Measurements from ENCODE around the gene CREM.
"Not testable (repeated sequence)": the region's sequence is repeated elsewhere in the genome, so short reads cannot be mapped to it uniquely, and the experiment has no call there.

CREM gene

DNA sequence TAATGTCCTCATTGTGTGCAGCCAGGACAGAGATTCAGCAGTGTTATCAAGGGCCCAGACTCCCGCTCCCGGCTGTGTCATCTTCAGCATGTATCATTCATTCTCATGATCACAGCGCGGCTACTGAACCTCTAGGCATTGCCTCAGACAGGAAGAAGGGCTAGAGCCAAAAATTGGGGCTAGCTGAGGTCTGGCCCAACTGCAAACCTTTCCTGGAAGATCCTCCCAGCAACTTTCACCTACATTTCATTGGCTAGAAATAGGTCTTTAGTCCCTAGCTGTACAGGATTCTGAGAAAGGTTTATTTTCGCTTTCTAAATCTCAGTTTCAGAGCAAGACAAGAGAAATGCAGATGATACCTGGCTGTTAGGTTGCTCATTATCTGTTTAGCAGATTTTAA is 81.9 kb downstream of the CREM start:
- no peaks in the 10 kb centered on the region for H3K27me3 ChIP-seq (ENCODE audit: control insufficient read depth, insufficient read depth, low read length)
- no peaks in the 10 kb centered on the region for H3K9me3 ChIP-seq (ENCODE audit: control insufficient read depth, insufficient read depth, low read depth, low read length)
- H3K36me3 ChIP-seq (ENCODE audit: control insufficient read depth, insufficient read depth, low read length): no peaks in the 10 kb centered on the region
- no peak overlapping the region for H3K4me3 ChIP-seq (ENCODE audit: low read depth, low read length)
- no peak overlapping the region for H3K27ac ChIP-seq (ENCODE audit: low read depth, low read length)
- peaks cover 32% of the 10 kb centered on the region for H3K4me1 ChIP-seq (ENCODE audit: control insufficient read depth, insufficient read depth, low read length)
- no peak overlapping the region for H3K9ac ChIP-seq (ENCODE audit: low read length)

DNA sequence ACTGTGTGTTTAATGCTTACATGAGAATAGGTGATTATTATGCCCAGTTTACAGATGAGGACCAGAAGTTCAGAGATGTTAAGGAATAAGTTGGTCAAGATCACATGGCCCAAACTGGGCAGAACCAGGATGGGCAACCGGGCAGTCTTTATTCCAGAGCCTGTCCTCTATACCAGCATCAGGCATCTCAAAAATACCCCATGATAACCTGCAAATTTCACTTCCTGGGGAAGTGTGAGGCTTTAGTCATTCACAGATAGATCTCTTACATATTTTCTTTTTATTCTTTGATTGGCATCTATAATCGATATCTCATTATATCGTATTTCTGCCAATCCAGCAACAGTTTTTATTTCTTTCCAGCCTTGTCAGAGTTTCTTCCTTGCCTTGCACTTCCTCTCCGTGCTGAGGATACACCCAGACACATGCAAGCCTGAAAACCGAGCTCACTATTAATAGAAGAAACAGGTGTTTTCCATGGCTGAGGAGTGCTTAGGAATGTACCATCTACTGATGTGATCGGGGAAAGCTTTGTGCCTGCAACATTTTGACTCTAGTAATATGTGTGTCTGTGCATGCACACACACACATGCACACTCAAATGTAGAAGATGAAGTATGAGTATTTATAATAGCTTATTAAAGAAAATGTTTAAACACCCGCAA is 82.4 kb downstream of the CREM start:
- no peaks in the 10 kb centered on the region for H3K9me3 ChIP-seq (ENCODE audit: control insufficient read depth, insufficient read depth, low read depth, low read length)
- H3K4me1 ChIP-seq (ENCODE audit: control insufficient read depth, insufficient read depth, low read length): peaks cover 27% of the 10 kb centered on the region
- H3K27me3 ChIP-seq (ENCODE audit: control insufficient read depth, insufficient read depth, low read length): no peaks in the 10 kb centered on the region
- no peak overlapping the region; the same call in 1 of the 2 replicates for H3K27ac ChIP-seq (ENCODE audit: low read depth, low read length)
- H3K9ac ChIP-seq (ENCODE audit: low read length): no peak overlapping the region
- no peaks in the 10 kb centered on the region for H3K36me3 ChIP-seq (ENCODE audit: control insufficient read depth, insufficient read depth, low read length)
- no peak overlapping the region for H3K4me3 ChIP-seq (ENCODE audit: low read depth, low read length)

DNA sequence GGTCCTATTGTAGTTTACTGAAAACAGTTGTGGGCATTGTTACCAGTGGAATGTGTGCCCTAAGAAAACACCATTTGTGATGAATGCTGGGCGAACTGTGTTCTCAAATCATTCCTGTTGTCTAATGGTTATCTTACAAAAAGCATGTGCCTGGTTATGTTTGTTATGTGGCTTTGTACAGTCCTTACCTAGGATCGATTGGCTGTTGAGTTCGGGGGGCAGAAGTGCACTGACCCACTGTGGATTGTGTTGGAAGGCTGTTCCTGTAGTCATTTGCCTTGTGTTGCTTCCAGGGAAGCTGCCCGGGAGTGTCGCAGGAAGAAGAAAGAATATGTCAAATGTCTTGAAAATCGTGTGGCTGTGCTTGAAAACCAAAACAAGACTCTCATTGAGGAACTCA is 84.3 kb downstream of the CREM start:
- H3K4me1 ChIP-seq (ENCODE audit: control insufficient read depth, insufficient read depth, low read length): peaks cover 27% of the 10 kb centered on the region
- no peaks in the 10 kb centered on the region for H3K27me3 ChIP-seq (ENCODE audit: control insufficient read depth, insufficient read depth, low read length)
- no peaks in the 10 kb centered on the region for H3K36me3 ChIP-seq (ENCODE audit: control insufficient read depth, insufficient read depth, low read length)
- no peak overlapping the region for H3K4me3 ChIP-seq (ENCODE audit: low read depth, low read length)
- H3K27ac ChIP-seq (ENCODE audit: low read depth, low read length): peak overlapping the region; percentile 21; the same call in 1 of the 2 replicates
- H3K9me3 ChIP-seq (ENCODE audit: control insufficient read depth, insufficient read depth, low read depth, low read length): no peaks in the 10 kb centered on the region
- H3K9ac ChIP-seq (ENCODE audit: low read length): peak overlapping the region; percentile 5

DNA sequence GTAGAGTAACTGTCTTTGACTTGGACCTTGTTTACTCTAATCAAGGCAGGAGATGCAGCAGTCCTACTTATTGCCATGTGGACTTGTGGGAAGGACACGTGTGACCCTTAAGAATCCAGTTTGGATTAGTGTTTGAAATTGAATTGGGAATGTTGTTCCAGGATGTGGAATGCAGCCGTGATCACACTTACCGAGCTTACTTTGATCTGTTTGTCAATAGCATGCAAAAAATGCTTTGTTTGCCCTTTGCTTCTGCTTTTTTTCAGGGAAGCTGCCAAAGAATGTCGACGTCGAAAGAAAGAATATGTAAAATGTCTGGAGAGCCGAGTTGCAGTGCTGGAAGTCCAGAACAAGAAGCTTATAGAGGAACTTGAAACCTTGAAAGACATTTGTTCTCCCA is 84.7 kb downstream of the CREM start:
- no peaks in the 10 kb centered on the region for H3K27me3 ChIP-seq (ENCODE audit: control insufficient read depth, insufficient read depth, low read length)
- H3K9me3 ChIP-seq (ENCODE audit: control insufficient read depth, insufficient read depth, low read depth, low read length): no peaks in the 10 kb centered on the region
- H3K4me1 ChIP-seq (ENCODE audit: control insufficient read depth, insufficient read depth, low read length): peaks cover 27% of the 10 kb centered on the region
- H3K9ac ChIP-seq (ENCODE audit: low read length): peak overlapping the region; percentile 5
- H3K4me3 ChIP-seq (ENCODE audit: low read depth, low read length): no peak overlapping the region
- peak overlapping the region; percentile 21; the same call in 1 of the 2 replicates for H3K27ac ChIP-seq (ENCODE audit: low read depth, low read length)
- H3K36me3 ChIP-seq (ENCODE audit: control insufficient read depth, insufficient read depth, low read length): no peaks in the 10 kb centered on the region

DNA sequence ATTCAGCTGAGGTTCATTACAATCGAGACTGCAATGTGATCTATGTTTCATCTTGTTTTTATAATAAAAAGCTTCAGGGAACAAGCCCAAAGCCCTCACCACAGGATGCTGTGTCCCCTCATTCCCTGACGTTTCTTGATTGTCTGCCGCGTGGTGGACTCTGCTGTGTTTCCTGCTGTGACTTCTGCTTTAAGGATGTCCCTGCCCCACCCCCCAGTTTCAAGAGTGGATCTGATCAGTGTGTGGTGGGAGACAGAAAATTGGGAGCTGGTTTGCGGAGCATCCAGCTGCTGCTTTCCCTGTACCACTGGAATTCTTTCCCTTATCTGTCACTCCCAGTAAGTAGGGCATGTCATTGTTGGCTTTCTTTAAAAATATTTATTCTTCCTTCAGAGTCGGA is 86.2 kb downstream of the CREM start:
- H3K27ac ChIP-seq (ENCODE audit: low read depth, low read length): no peak overlapping the region; the same call in 1 of the 2 replicates
- no peaks in the 10 kb centered on the region for H3K27me3 ChIP-seq (ENCODE audit: control insufficient read depth, insufficient read depth, low read length)
- H3K4me3 ChIP-seq (ENCODE audit: low read depth, low read length): no peak overlapping the region
- no peaks in the 10 kb centered on the region for H3K36me3 ChIP-seq (ENCODE audit: control insufficient read depth, insufficient read depth, low read length)
- no peak overlapping the region for H3K9ac ChIP-seq (ENCODE audit: low read length)
- no peaks in the 10 kb centered on the region for H3K9me3 ChIP-seq (ENCODE audit: control insufficient read depth, insufficient read depth, low read depth, low read length)
- H3K4me1 ChIP-seq (ENCODE audit: control insufficient read depth, insufficient read depth, low read length): peaks cover 27% of the 10 kb centered on the region

DNA sequence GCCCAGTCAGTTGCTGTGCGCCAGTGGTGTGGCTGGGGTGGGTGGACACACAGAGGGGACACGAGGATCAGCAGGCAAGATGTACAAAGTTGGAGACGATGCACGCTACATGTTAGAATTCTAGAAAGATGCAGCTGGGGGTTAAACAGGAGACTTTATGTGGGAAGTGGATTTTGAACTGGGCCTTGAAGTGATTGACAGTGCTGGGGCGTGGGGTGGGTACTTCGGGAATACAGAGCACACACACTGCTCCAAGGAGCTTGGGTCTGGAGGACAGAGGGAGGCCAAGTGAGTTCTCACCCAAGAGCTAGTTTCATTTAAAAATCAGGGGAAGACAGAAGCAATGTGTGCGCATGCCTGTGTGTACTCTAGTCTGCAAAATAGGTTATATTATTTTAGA is 87.1 kb downstream of the CREM start:
- Histone ChIP-seq H3K9me3 (ENCODE audit: control insufficient read depth, insufficient read depth, low read depth, low read length) (no peaks in the 10 kb centered on the region), H3K27ac (ENCODE audit: low read depth, low read length) (no peak overlapping the region), H3K27me3 (ENCODE audit: control insufficient read depth, insufficient read depth, low read length) (no peaks in the 10 kb centered on the region), H3K9ac (ENCODE audit: low read length) (no peak overlapping the region), H3K36me3 (ENCODE audit: control insufficient read depth, insufficient read depth, low read length) (no peaks in the 10 kb centered on the region), H3K4me3 (ENCODE audit: low read depth, low read length) (no peak overlapping the region), H3K4me1 (ENCODE audit: control insufficient read depth, insufficient read depth, low read length) (peaks cover 27% of the 10 kb centered on the region)

DNA sequence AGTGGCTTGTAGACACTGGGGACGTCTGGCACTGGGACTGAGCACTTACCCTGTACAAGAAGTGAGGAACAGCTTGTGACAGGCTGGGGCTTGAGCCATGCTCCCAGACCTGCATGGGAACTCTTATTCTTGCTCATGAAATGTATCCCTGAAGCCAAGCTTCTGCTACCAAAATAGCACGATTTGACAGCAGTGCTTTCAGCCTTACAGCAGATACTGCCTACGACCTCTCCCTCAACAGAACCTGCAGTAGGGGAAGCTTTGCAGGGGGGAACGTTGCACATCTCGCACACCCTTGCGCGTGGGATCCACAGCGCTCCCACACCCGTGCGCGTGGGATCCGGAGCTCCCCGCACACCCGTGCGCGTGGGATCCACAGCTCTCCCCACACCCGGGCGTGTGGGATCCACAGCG is 88.0 kb downstream of the CREM start:
- no peak overlapping the region for H3K27ac ChIP-seq (ENCODE audit: low read depth, low read length)
- no peak overlapping the region for H3K4me3 ChIP-seq (ENCODE audit: low read depth, low read length)
- no peak overlapping the region for H3K9ac ChIP-seq (ENCODE audit: low read length)

DNA sequence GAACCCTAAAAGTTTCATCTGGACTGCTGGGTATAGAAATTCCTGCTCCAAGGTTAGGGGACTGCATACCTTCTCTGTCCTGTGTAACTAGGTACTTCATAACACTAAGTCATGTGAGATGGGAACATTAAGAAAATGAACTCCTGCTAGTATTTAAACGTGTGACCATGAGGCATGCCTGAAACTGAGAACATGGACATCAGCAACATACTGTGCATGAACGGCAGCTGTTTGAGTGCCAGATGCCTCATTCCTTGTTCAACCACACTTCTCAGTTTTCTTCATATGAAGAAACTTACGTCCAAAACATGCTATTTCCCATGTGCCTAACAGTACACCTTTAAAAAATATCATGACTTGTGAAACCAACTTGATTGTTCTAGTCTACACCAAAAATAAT is 88.5 kb downstream of the CREM start:
- H3K9ac ChIP-seq (ENCODE audit: low read length): no peak overlapping the region
- peaks cover 24% of the 10 kb centered on the region for H3K4me1 ChIP-seq (ENCODE audit: control insufficient read depth, insufficient read depth, low read length)
- H3K36me3 ChIP-seq (ENCODE audit: control insufficient read depth, insufficient read depth, low read length): no peaks in the 10 kb centered on the region
- H3K9me3 ChIP-seq (ENCODE audit: control insufficient read depth, insufficient read depth, low read depth, low read length): no peaks in the 10 kb centered on the region
- no peak overlapping the region for H3K27ac ChIP-seq (ENCODE audit: low read depth, low read length)
- H3K4me3 ChIP-seq (ENCODE audit: low read depth, low read length): no peak overlapping the region
- H3K27me3 ChIP-seq (ENCODE audit: control insufficient read depth, insufficient read depth, low read length): no peaks in the 10 kb centered on the region

More for the DNA sequence above, 88.0 kb downstream of the CREM start:
- Histone ChIP-seq H3K9me3 (ENCODE audit: control insufficient read depth, insufficient read depth, low read depth, low read length) (no peaks in the 10 kb centered on the region), H3K4me1 (ENCODE audit: control insufficient read depth, insufficient read depth, low read length) (peaks cover 27% of the 10 kb centered on the region), H3K27me3 (ENCODE audit: control insufficient read depth, insufficient read depth, low read length) (no peaks in the 10 kb centered on the region), H3K36me3 (ENCODE audit: control insufficient read depth, insufficient read depth, low read length) (no peaks in the 10 kb centered on the region)

DNA sequence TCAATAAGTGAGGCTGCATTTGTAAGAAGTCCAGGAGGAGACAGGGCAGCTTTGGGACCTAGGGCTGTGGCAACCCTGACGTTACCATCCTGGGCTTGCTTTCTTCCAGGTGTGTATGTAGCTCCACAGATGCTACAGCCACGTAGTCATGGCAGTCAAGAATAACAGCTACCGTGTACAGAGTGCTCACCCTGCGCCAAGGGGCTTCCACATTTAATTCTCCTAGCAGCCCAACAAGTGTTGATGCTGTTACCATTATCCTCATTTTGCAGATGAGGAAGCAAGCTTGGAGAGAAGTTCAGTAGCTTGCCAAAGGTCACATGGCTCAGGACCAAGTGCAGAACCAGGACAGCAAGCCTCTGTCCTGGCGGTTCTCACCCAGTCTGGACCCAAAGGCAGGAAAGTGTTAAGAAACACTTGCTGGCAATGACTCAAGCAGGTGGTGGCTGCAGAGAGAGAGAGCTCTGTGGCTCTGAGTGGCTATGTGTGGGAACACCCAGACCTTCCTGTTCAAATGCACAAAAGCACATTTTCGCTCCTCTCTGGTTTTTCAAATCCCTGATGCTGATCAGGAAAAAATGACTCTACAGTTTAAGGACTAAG is 89.8 kb downstream of the CREM start:
- Histone ChIP-seq H3K4me3 (ENCODE audit: low read depth, low read length) (no peak overlapping the region), H3K27ac (ENCODE audit: low read depth, low read length) (no peak overlapping the region)

DNA sequence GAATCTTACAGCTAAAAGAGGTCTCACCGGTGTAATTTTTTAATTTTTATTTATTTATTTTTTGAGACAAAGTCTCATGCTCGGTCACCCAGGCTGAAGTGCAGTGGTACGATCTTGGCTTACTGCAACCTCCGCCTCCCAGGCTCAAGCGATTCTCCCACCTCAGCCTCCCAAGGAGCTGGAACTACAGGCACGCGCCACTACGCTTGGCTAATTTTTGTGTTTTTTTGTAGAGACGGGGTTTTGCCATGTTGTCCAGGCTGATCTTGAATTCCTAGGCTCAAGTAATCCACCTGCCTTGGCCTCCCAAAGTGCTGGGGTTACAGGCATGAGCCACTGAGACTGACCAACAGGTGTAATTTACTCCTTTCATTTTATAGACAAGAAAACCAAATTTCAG is 90.3 kb downstream of the CREM start:
- H3K36me3 ChIP-seq (ENCODE audit: control insufficient read depth, insufficient read depth, low read length); H3K4me3 ChIP-seq (ENCODE audit: low read depth, low read length); H3K9me3 ChIP-seq (ENCODE audit: control insufficient read depth, insufficient read depth, low read depth, low read length); H3K4me1 ChIP-seq (ENCODE audit: control insufficient read depth, insufficient read depth, low read length); H3K27ac ChIP-seq (ENCODE audit: low read depth, low read length); H3K27me3 ChIP-seq (ENCODE audit: control insufficient read depth, insufficient read depth, low read length); H3K9ac ChIP-seq (ENCODE audit: low read length): not testable (repeated sequence)

More for the DNA sequence above, 89.8 kb downstream of the CREM start:
- no peaks in the 10 kb centered on the region for H3K36me3 ChIP-seq (ENCODE audit: control insufficient read depth, insufficient read depth, low read length)
- H3K4me1 ChIP-seq (ENCODE audit: control insufficient read depth, insufficient read depth, low read length): peaks cover 15% of the 10 kb centered on the region
- H3K9me3 ChIP-seq (ENCODE audit: control insufficient read depth, insufficient read depth, low read depth, low read length): no peaks in the 10 kb centered on the region
- no peak overlapping the region for H3K9ac ChIP-seq (ENCODE audit: low read length)
- H3K27me3 ChIP-seq (ENCODE audit: control insufficient read depth, insufficient read depth, low read length): no peaks in the 10 kb centered on the region

DNA sequence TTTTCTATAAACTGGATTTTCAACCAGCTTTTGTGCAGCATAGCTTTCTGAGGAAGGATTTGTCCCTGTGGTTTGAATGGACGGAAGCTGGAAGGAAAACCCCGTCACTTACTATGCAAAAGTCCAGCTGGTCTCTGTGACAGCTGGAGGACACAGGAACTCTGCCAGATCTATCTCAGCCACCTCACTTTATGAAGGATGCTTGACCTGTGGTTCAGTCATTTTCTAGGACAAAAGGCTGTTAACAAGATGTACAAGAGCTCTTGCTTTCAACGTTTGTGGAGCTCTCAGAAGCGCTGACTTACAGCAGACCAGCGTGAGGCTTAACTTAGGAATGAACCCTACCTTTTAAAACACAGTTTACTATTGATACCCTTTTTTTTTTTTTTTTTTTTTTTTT is 90.8 kb downstream of the CREM start:
- Histone ChIP-seq H3K9ac (ENCODE audit: low read length) (no peak overlapping the region), H3K27ac (ENCODE audit: low read depth, low read length) (no peak overlapping the region), H3K9me3 (ENCODE audit: control insufficient read depth, insufficient read depth, low read depth, low read length) (no peaks in the 10 kb centered on the region), H3K27me3 (ENCODE audit: control insufficient read depth, insufficient read depth, low read length) (no peaks in the 10 kb centered on the region), H3K4me3 (ENCODE audit: low read depth, low read length) (no peak overlapping the region), H3K36me3 (ENCODE audit: control insufficient read depth, insufficient read depth, low read length) (no peaks in the 10 kb centered on the region), H3K4me1 (ENCODE audit: control insufficient read depth, insufficient read depth, low read length) (peaks cover 6% of the 10 kb centered on the region; the same call in 1 of the 2 replicates)

All from HUES6 (cell line).